DND-41 (cell line): ENCODE measurements around the gene CACNA1I.

ENCODE experiments used
- ATAC-seq: fragments of 200-7000 bp; cut with Tn5 transposase; 3 replicates; pipeline ENCODE4 v1.9.1; 2021; ENCODE audit warnings: low read depth; ENCODE audit not compliant: insufficient read depth
- DNase-seq: peaks from one replicate; pipeline ENCODE4 v3.0.0-alpha.2; 2020
- H2AFZ ChIP-seq: 2 replicates; pipeline ENCODE4 v1.6.0; 2012; ENCODE audit warnings: low read depth, low read length
- H3K27ac ChIP-seq: 2 replicates; pipeline ENCODE4 v1.5.1; 2012; ENCODE audit warnings: low read length, inconsistent platforms
- H3K27me3 ChIP-seq: fragments of 200-600 bp; sonication (generic); 2 replicates; pipeline ENCODE4 v1.6.0; 2012; ENCODE audit warnings: low read length, mild to moderate bottlenecking, inconsistent platforms; ENCODE audit not compliant: insufficient read depth, poor library complexity
- H3K36me3 ChIP-seq: 2 replicates; pipeline ENCODE4 v1.5.1; 2012; ENCODE audit warnings: low read length, inconsistent platforms; ENCODE audit not compliant: insufficient read depth
- H3K4me1 ChIP-seq: 2 replicates; pipeline ENCODE4 v1.5.1; 2012; ENCODE audit warnings: mild to moderate bottlenecking, low read length; ENCODE audit not compliant: insufficient read depth
- H3K4me2 ChIP-seq: 2 replicates; pipeline ENCODE4 v1.6.0; 2012; ENCODE audit warnings: mild to moderate bottlenecking, moderate library complexity, low read length, inconsistent platforms; ENCODE audit not compliant: insufficient read depth
- H3K4me3 ChIP-seq, 2 experiments: fragments of 200-600 bp in 1 of 2; shearing (Covaris generic) in 1 of 2; 2 replicates each; pipeline ENCODE4 v1.5.1; 2012 to 2016; ENCODE audit warnings: inconsistent platforms in 2 of 2, low read length in 2 of 2, mild to moderate bottlenecking in 2 of 2, low read depth in 1 of 2, moderate library complexity in 1 of 2
- H3K79me2 ChIP-seq: 2 replicates; pipeline ENCODE4 v1.6.0; 2012; ENCODE audit warnings: low read length, inconsistent platforms; ENCODE audit not compliant: insufficient read depth
- H3K9ac ChIP-seq: 2 replicates; pipeline ENCODE4 v1.6.0; 2012; ENCODE audit warnings: low read depth, mild to moderate bottlenecking, inconsistent platforms, low read length, moderate library complexity
- H3K9me3 ChIP-seq: 2 replicates; pipeline ENCODE4 v1.5.1; 2012; ENCODE audit warnings: low read length, moderate library complexity, mild to moderate bottlenecking, inconsistent platforms; ENCODE audit not compliant: insufficient read depth, severe bottlenecking
- H4K20me1 ChIP-seq: 2 replicates; pipeline ENCODE4 v1.6.0; 2012; ENCODE audit warnings: low read length; ENCODE audit not compliant: insufficient read depth
- CTCF ChIP-seq: IDR thresholded peaks from 2 replicates; pipeline ENCODE4 v1.5.1; 2012; ENCODE audit warnings: borderline replicate concordance, low read length, moderate library complexity, mild to moderate bottlenecking; ENCODE audit not compliant: poor library complexity, severe bottlenecking; ENCODE audit errors: extremely low read depth
- EZH2 ChIP-seq: IDR thresholded peaks from 3 replicates; pipeline ENCODE4 v1.6.1; 2012; ENCODE audit warnings: borderline replicate concordance, low read depth, mild to moderate bottlenecking, moderate library complexity, low read length, inconsistent platforms; ENCODE audit not compliant: severe bottlenecking

Gene CACNA1I

GRCh38 chr22:39658806-39659463, 88.4 kb downstream of the CACNA1I start:
- H3K4me3 ChIP-seq: no peak overlapping the region
- no peaks in the 10 kb centered on the region for H3K79me2 ChIP-seq
- ATAC-seq (no peak), DNase-seq (no peak)
- H3K36me3 ChIP-seq: no peaks in the 10 kb centered on the region
- H3K27me3 ChIP-seq: no peaks in the 10 kb centered on the region
- H3K27ac ChIP-seq: no peak overlapping the region
- H4K20me1 ChIP-seq: no peaks in the 10 kb centered on the region
- H3K4me1 ChIP-seq: peaks cover 8% of the 10 kb centered on the region
- H3K9ac ChIP-seq: no peak overlapping the region
- H3K9me3 ChIP-seq: no peaks in the 10 kb centered on the region
- H2AFZ ChIP-seq: peak overlapping the region; percentile 53
- no peak for TF ChIP-seq EZH2
- no peak for TF ChIP-seq CTCF
- no peak overlapping the region for H3K4me2 ChIP-seq

GRCh38 chr22:39661501-39661841, 90.9 kb downstream of the CACNA1I start:
- Histone ChIP-seq H3K4me2 (no peak overlapping the region), H2AFZ (no peak overlapping the region), H3K27ac (no peak overlapping the region), H3K36me3 (no peaks in the 10 kb centered on the region), H3K27me3 (no peaks in the 10 kb centered on the region), H3K9ac (no peak overlapping the region), H4K20me1 (no peaks in the 10 kb centered on the region), H3K4me1 (peaks cover 8% of the 10 kb centered on the region), H3K79me2 (no peaks in the 10 kb centered on the region), H3K4me3 (no peak overlapping the region), H3K9me3 (no peaks in the 10 kb centered on the region)
- no peak for DNase-seq
- no peak for ATAC-seq
- no peak for TF ChIP-seq EZH2
- no peak for TF ChIP-seq CTCF

- Histone ChIP-seq H3K9me3 (no peaks in the 10 kb centered on the region), H3K27me3 (no peaks in the 10 kb centered on the region), H3K9ac (no peak overlapping the region), H2AFZ (no peak overlapping the region), H3K36me3 (no peaks in the 10 kb centered on the region), H3K4me2 (no peak overlapping the region), H3K27ac (no peak overlapping the region), H3K4me1 (peaks cover 8% of the 10 kb centered on the region), H4K20me1 (no peaks in the 10 kb centered on the region), H3K79me2 (no peaks in the 10 kb centered on the region), H3K4me3 (no peak overlapping the region)
- DNase-seq: no peak
- no peak for ATAC-seq
- TF ChIP-seq CTCF (no peak), EZH2 (no peak)
Measured at GRCh38 chr22:39661842-39662685, 91.5 kb downstream of the CACNA1I start.
